OCI-LY7 (cell line): Measurements from ENCODE around the gene IDUA. TPM values are rescaled to one million over a fixed set of nuclear protein-coding genes. Genes with fewer than 3 reads are reported as not detected.

ENCODE experiments used
- BruUV-seq: library from RNA; stranded (reverse); fragments of 400-500 nt; replicated peaks from 2 replicates; lab custom pipeline; 2021; lab: Mats Ljungman, UMichigan
- CTCF ChIA-PET: fragments of 300-600 bp; sonication (Branson Sonifier 250); formaldehyde crosslinking; loops from one replicate; lab custom pipeline; 2022; ENCODE audit warnings: antibody characterized with exemption; ENCODE audit not compliant: unreplicated experiment; lab: Charles Lee
- POLR2A ChIA-PET: fragments of 300-600 bp; sonication (Branson Sonifier 250); formaldehyde crosslinking; loops from one replicate; lab custom pipeline; 2022; ENCODE audit warnings: antibody characterized with exemption; lab: Charles Lee
- DNase-seq: peaks from one replicate; pipeline ENCODE4 v3.0.0-alpha.2; 2015; ENCODE audit warnings: low spot score
- H2AFZ ChIP-seq: fragments of 200-600 bp; sonication (generic), shearing (Covaris generic); 2 replicates; pipeline ENCODE4 v1.6.1; 2014; ENCODE audit warnings: mild to moderate bottlenecking, antibody characterized with exemption, low read length, moderate library complexity
- H3K27ac ChIP-seq: fragments of 200-600 bp; sonication (generic); 2 replicates; pipeline ENCODE4 v1.5.1; 2014; ENCODE audit warnings: mixed run types, low read depth, mild to moderate bottlenecking, moderate library complexity, low read length, inconsistent platforms; ENCODE audit not compliant: poor library complexity, severe bottlenecking
- H3K36me3 ChIP-seq: fragments of 200-600 bp; sonication (generic); 2 replicates; pipeline ENCODE4 v1.6.1; 2014; ENCODE audit warnings: mild to moderate bottlenecking, antibody characterized with exemption, low read length, moderate library complexity, mixed read lengths; ENCODE audit not compliant: insufficient read depth
- H3K4me1 ChIP-seq: fragments of 200-600 bp; sonication (generic); 2 replicates; pipeline ENCODE4 v1.5.1; 2014; ENCODE audit warnings: mild to moderate bottlenecking, low read length; ENCODE audit not compliant: insufficient read depth, poor library complexity, severe bottlenecking
- H3K4me2 ChIP-seq: fragments of 200-600 bp; sonication (generic); 2 replicates; pipeline ENCODE4 v1.6.1; 2014; ENCODE audit warnings: mild to moderate bottlenecking, low read length
- H3K4me3 ChIP-seq: fragments of 200-600 bp; sonication (generic); 2 replicates; pipeline ENCODE4 v1.5.1; 2014; ENCODE audit warnings: mild to moderate bottlenecking, low read depth, low read length; ENCODE audit not compliant: poor library complexity, severe bottlenecking
- H3K79me2 ChIP-seq: fragments of 200-600 bp; sonication (generic); 2 replicates; pipeline ENCODE4 v1.6.1; 2016; ENCODE audit warnings: low read depth, mild to moderate bottlenecking, low read length, moderate library complexity, mixed read lengths; ENCODE audit not compliant: insufficient read depth
- H3K9me2 ChIP-seq: fragments of 200-600 bp; sonication (generic); 2 replicates; pipeline ENCODE4 v1.6.1; 2016; ENCODE audit warnings: mild to moderate bottlenecking, low read length, mixed read lengths; ENCODE audit not compliant: insufficient read depth
- H3K9me3 ChIP-seq: fragments of 200-600 bp; sonication (generic); 2 replicates; pipeline ENCODE4 v1.6.1; 2014; ENCODE audit warnings: mild to moderate bottlenecking, mixed run types, low read length, mixed read lengths
- H4K20me1 ChIP-seq: fragments of 200-600 bp; sonication (generic); 2 replicates; pipeline ENCODE4 v1.6.1; 2014; ENCODE audit warnings: mild to moderate bottlenecking, antibody characterized with exemption, low read length, moderate library complexity, mixed read lengths; ENCODE audit not compliant: insufficient read depth
- CTCF ChIP-seq: fragments of 200-600 bp; sonication (generic); conservative IDR thresholded peaks from 2 replicates; pipeline ENCODE4 v1.5.1; 2014; ENCODE audit warnings: mild to moderate bottlenecking, antibody characterized with exemption, low read length, moderate library complexity, mixed read lengths
- EZH2phosphoT487 ChIP-seq: fragments of 200-600 bp; sonication (generic); IDR thresholded peaks from 2 replicates; pipeline ENCODE4 v1.6.1; 2018; ENCODE audit warnings: low read depth, borderline replicate concordance, mild to moderate bottlenecking, mixed run types, antibody characterized with exemption, low read length, moderate library complexity, mixed read lengths
- intact Hi-C: fragments of 100-400 bp; cut with micrococcal nuclease; formaldehyde crosslinking; loops from one replicate; pipeline ENCODE4 v1.10.0; 2022; ENCODE audit not compliant: unreplicated experiment
- total RNA-seq, 2 experiments: library from RNA; depleted of rRNA in 1 of 2; stranded (reverse); fragments of >200 nt in 1 of 2; shearing (Covaris generic) in 1 of 2; gene quantifications; 2 replicates each; pipeline ENCODE4 v1.2.3, GENCODE V29; 2014 to 2022

The IDUA gene
- total RNA-seq, 2 experiments from 2014 or later, result 12.3 to 15.7 TPM

GRCh38 chr4:1002131-1002630 is 15.3 kb downstream of the IDUA start:
- ChIA-PET POLR2A (no interaction called here), CTCF (no interaction called here)
- no peak for DNase-seq
- TF ChIP-seq CTCF (no peak), EZH2phosphoT487 (no peak)
- no peaks in the 10 kb centered on the region for H3K36me3 ChIP-seq
- no peak overlapping the region for H3K4me2 ChIP-seq
- H3K9me2 ChIP-seq, result no peaks in the 10 kb centered on the region
- no peaks in the 10 kb centered on the region for H4K20me1 ChIP-seq
- no peaks in the 10 kb centered on the region for H3K9me3 ChIP-seq
- H3K4me3 ChIP-seq, result no peak overlapping the region
- intact Hi-C loops, result no loop called here
- no peak overlapping the region for H2AFZ ChIP-seq
- H3K79me2 ChIP-seq, result no peaks in the 10 kb centered on the region
- no peak overlapping the region for H3K27ac ChIP-seq
- no peaks in the 10 kb centered on the region for H3K4me1 ChIP-seq
- no TSS peak for BruUV-seq

GRCh38 chr4:1002631-1003251 is 15.9 kb downstream of the IDUA start:
- no peaks in the 10 kb centered on the region for H3K36me3 ChIP-seq
- H3K4me2 ChIP-seq, result no peak overlapping the region
- H3K27ac ChIP-seq, result no peak overlapping the region
- DNase-seq, result no peak
- H3K4me3 ChIP-seq, result no peak overlapping the region
- no peaks in the 10 kb centered on the region for H4K20me1 ChIP-seq
- ChIA-PET CTCF (no interaction called here), POLR2A (no interaction called here)
- no peaks in the 10 kb centered on the region for H3K79me2 ChIP-seq
- H3K9me2 ChIP-seq, result no peaks in the 10 kb centered on the region
- H3K9me3 ChIP-seq, result no peaks in the 10 kb centered on the region
- H3K4me1 ChIP-seq, result no peaks in the 10 kb centered on the region
- no peak overlapping the region for H2AFZ ChIP-seq
- intact Hi-C loops, result no loop called here
- no TSS peak for BruUV-seq
- TF ChIP-seq CTCF (no peak), EZH2phosphoT487 (no peak)

- Histone ChIP-seq H3K4me1 (no peaks in the 10 kb centered on the region), H3K79me2 (no peaks in the 10 kb centered on the region), H3K36me3 (no peaks in the 10 kb centered on the region), H2AFZ (no peak overlapping the region), H3K27ac (no peak overlapping the region), H3K9me2 (no peaks in the 10 kb centered on the region), H3K4me2 (no peak overlapping the region), H3K4me3 (no peak overlapping the region), H4K20me1 (no peaks in the 10 kb centered on the region), H3K9me3 (no peaks in the 10 kb centered on the region)
- intact Hi-C loops, result no loop called here
- DNase-seq, result no peak
- CTCF ChIA-PET, result no interaction called here
- POLR2A ChIA-PET, result no interaction called here
- BruUV-seq, result no TSS peak
- TF ChIP-seq CTCF, result no peak
These were observed 16.6 kb downstream of the IDUA start for GRCh38 chr4:1003271-1004070.
